Liver (tissue), 9 donors: ENCODE measurements around the gene C11orf97. TPM values are rescaled to one million over a fixed set of nuclear protein-coding genes. Genes with fewer than 3 reads are reported as not detected.

Experiments used
- DNase-seq: peaks from one replicate; pipeline ENCODE4 v3.0.0-alpha.2; 2017; ENCODE audit warnings: low spot score
- H3K27ac ChIP-seq, 2 donors: one replicate each; pipeline ENCODE4 v1.7.0; 2013; ENCODE audit warnings: inconsistent platforms in 2 of 2, low read length in 2 of 2, control low read depth in 1 of 2, low read depth in 1 of 2, mild to moderate bottlenecking in 1 of 2
- H3K27me3 ChIP-seq, 4 donors: one replicate each; pipeline versions ENCODE4 v1.6.1 to v1.7.0; 2013; ENCODE audit warnings: low read length in 3 of 4, inconsistent platforms in 1 of 4, mild to moderate bottlenecking in 1 of 4, moderate library complexity in 1 of 4; ENCODE audit not compliant: control insufficient read depth in 4 of 4, insufficient read depth in 4 of 4
- H3K36me3 ChIP-seq, 4 donors: one replicate each; pipeline versions ENCODE4 v1.6.1 to v1.7.0; 2013; ENCODE audit warnings: low read length in 3 of 4, mild to moderate bottlenecking in 3 of 4, low read depth in 1 of 4, moderate library complexity in 1 of 4; ENCODE audit not compliant: control insufficient read depth in 4 of 4, insufficient read depth in 3 of 4
- H3K4me1 ChIP-seq, 4 donors: one replicate each; pipeline versions ENCODE4 v1.6.1 to v1.7.0; 2013; ENCODE audit warnings: low read length in 3 of 4, mild to moderate bottlenecking in 3 of 4, moderate library complexity in 1 of 4; ENCODE audit not compliant: control insufficient read depth in 4 of 4, insufficient read depth in 4 of 4
- H3K4me3 ChIP-seq, 3 donors: one replicate each; pipeline versions ENCODE4 v1.6.1 to v1.7.0; 2013; ENCODE audit warnings: low read length in 3 of 3, control low read depth in 1 of 3, low read depth in 1 of 3, mild to moderate bottlenecking in 1 of 3
- H3K9ac ChIP-seq, 2 donors: one replicate each; pipeline ENCODE4 v1.7.0; 2013; ENCODE audit warnings: low read length in 2 of 2, mild to moderate bottlenecking in 2 of 2, moderate library complexity in 2 of 2, control low read depth in 1 of 2, low read depth in 1 of 2
- H3K9me3 ChIP-seq, 4 donors: one replicate each; pipeline versions ENCODE4 v1.6.1 to v1.7.0; 2013; ENCODE audit warnings: low read length in 3 of 4; ENCODE audit not compliant: control insufficient read depth in 4 of 4
- EGR1 ChIP-seq, 2 donors: IDR thresholded peaks; 2 replicates each; pipeline ENCODE4 v1.6.1; 2016 to 2018; ENCODE audit warnings: antibody characterized with exemption in 2 of 2, low read depth in 2 of 2
- FOXA1 ChIP-seq: IDR thresholded peaks from 2 replicates; pipeline ENCODE4 v1.6.1; 2016; ENCODE audit warnings: antibody characterized with exemption
- FOXA2 ChIP-seq: IDR thresholded peaks from 2 replicates; pipeline ENCODE4 v1.6.1; 2016; ENCODE audit warnings: antibody characterized with exemption
- GABPA ChIP-seq, 2 donors: IDR thresholded peaks in 1 of 2; conservative IDR thresholded peaks in 1 of 2; 2 replicates each; pipeline ENCODE4 v1.6.1; 2016; ENCODE audit warnings: antibody characterized with exemption in 2 of 2, mild to moderate bottlenecking in 1 of 2, moderate library complexity in 1 of 2
- HNF4A ChIP-seq, 2 donors: conservative IDR thresholded peaks; 2 replicates each; pipeline ENCODE4 v1.6.1; 2016; ENCODE audit warnings: antibody characterized with exemption in 2 of 2, mild to moderate bottlenecking in 2 of 2
- HNF4G ChIP-seq: IDR thresholded peaks from 2 replicates; pipeline ENCODE4 v1.6.1; 2016; ENCODE audit warnings: antibody characterized with exemption
- JUND ChIP-seq, 2 donors: IDR thresholded peaks; 2 replicates each; pipeline ENCODE4 v1.6.1; 2016; ENCODE audit warnings: antibody characterized with exemption in 2 of 2
- NR2F2 ChIP-seq: IDR thresholded peaks from 2 replicates; pipeline ENCODE4 v1.6.1; 2016; ENCODE audit warnings: antibody characterized with exemption
- RAD21 ChIP-seq, 2 donors: IDR thresholded peaks; 2 replicates each; pipeline ENCODE4 v1.6.1; 2016; ENCODE audit warnings: antibody characterized with exemption in 2 of 2, mild to moderate bottlenecking in 2 of 2
- RXRA ChIP-seq, 2 donors: IDR thresholded peaks; 2 replicates each; pipeline ENCODE4 v1.6.1; 2017 to 2018; ENCODE audit warnings: antibody characterized with exemption in 2 of 2, mild to moderate bottlenecking in 1 of 2
- SP1 ChIP-seq: IDR thresholded peaks from 2 replicates; pipeline ENCODE4 v1.6.1; 2018; ENCODE audit warnings: antibody characterized with exemption, mild to moderate bottlenecking
- TAF1 ChIP-seq: conservative IDR thresholded peaks from 2 replicates; pipeline ENCODE4 v1.6.1; 2016; ENCODE audit warnings: antibody characterized with exemption, mild to moderate bottlenecking
- YY1 ChIP-seq: IDR thresholded peaks from 2 replicates; pipeline ENCODE4 v1.6.1; 2016; ENCODE audit warnings: antibody characterized with exemption, mild to moderate bottlenecking
- WGBS: extraction: QIAGEN DNeasy Blood & Tissue Kit; methylation state at CpG from one replicate; pipeline ENCODE4 v1.1.7; 2013; 5-methylcytosine and 5-hydroxymethylcytosine counted together
- polyA plus RNA-seq, 2 donors: library from polyadenylated mRNA; stranded (reverse) in 1 of 2; unstranded in 1 of 2; fragments of 200-250 nt in 1 of 2; fragments of >200 nt in 1 of 2; fragmentation: Nextera tagmentation in 1 of 2; extraction: Ambion mirVana in 1 of 2; gene quantifications; one replicate each; pipeline versions ENCODE4 v1.2.1 to v1.2.3, GENCODE V29; 2013 to 2015
- total RNA-seq, 2 donors: library from RNA; depleted of rRNA; stranded (reverse); fragments of >200 nt; gene quantifications; one replicate each; pipeline ENCODE4 v1.2.3, GENCODE V29; 2014
- TF ChIP-seq, protein P1 (sequence below): IDR thresholded peaks from 2 replicates; pipeline ENCODE4 v1.6.1; 2016; ENCODE audit warnings: antibody characterized with exemption
- TF ChIP-seq, protein P2 (sequence below): fragments of 150-350 bp; IDR thresholded peaks from 2 replicates; pipeline ENCODE4 v1.5.1; 2017; ENCODE audit warnings: improper control_type of control experiment, low read depth, low read length; ENCODE audit not compliant: missing input control
- TF ChIP-seq, protein P3 (sequence below): IDR thresholded peaks from 2 replicates; pipeline ENCODE4 v1.6.1; 2016; ENCODE audit warnings: antibody characterized with exemption
- TF ChIP-seq, protein P4 (sequence below): IDR thresholded peaks from 2 replicates; pipeline ENCODE4 v1.6.1; 2016; ENCODE audit warnings: antibody characterized with exemption, mild to moderate bottlenecking
- donor health status: healthy.
- donor health status: healthy.
- donor health status: healthy.
- donor health status: healthy.
- donor health status: healthy.

C11orf97 gene
- total and polyA plus RNA-seq, 4 donors = 0.36 to 0.94 TPM; not detected in 2

DNA sequence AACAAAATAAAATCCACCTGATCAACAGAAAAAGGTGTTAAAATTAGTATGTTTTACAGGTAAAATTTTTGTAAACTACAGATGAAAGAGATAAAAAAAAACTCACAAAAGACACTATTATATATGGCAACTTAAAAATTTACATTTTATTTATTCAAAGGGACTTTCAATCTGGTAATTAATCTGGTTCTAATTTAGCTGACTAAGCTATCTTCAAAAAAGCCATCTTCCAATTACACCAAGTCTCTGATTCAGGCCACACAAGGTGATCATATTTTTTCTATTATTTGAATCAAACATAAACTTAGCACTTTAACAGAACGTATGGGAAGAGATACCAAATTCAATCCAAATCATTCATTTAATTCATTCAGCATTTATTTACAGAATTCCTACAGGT is 26.2 kb upstream of the C11orf97 start:
- DNase-seq = no peak
- H3K4me1 ChIP-seq = no peaks in the 10 kb centered on the region
- H3K36me3 ChIP-seq = peaks cover 8 to 32% (median 23%) of the 10 kb centered on the region in 4 donors
- H3K9ac ChIP-seq = no peak overlapping the region
- H3K27ac ChIP-seq = no peak overlapping the region
- no peak overlapping the region for H3K4me3 ChIP-seq
- no peak for TF ChIP-seq RXRA (IDR thresholded peaks at IDR 0.05)
- TF ChIP-seq, protein P1, sequence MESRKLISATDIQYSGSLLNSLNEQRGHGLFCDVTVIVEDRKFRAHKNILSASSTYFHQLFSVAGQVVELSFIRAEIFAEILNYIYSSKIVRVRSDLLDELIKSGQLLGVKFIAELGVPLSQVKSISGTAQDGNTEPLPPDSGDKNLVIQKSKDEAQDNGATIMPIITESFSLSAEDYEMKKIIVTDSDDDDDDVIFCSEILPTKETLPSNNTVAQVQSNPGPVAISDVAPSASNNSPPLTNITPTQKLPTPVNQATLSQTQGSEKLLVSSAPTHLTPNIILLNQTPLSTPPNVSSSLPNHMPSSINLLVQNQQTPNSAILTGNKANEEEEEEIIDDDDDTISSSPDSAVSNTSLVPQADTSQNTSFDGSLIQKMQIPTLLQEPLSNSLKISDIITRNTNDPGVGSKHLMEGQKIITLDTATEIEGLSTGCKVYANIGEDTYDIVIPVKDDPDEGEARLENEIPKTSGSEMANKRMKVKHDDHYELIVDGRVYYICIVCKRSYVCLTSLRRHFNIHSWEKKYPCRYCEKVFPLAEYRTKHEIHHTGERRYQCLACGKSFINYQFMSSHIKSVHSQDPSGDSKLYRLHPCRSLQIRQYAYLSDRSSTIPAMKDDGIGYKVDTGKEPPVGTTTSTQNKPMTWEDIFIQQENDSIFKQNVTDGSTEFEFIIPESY = no peak
- TF ChIP-seq, protein P2, sequence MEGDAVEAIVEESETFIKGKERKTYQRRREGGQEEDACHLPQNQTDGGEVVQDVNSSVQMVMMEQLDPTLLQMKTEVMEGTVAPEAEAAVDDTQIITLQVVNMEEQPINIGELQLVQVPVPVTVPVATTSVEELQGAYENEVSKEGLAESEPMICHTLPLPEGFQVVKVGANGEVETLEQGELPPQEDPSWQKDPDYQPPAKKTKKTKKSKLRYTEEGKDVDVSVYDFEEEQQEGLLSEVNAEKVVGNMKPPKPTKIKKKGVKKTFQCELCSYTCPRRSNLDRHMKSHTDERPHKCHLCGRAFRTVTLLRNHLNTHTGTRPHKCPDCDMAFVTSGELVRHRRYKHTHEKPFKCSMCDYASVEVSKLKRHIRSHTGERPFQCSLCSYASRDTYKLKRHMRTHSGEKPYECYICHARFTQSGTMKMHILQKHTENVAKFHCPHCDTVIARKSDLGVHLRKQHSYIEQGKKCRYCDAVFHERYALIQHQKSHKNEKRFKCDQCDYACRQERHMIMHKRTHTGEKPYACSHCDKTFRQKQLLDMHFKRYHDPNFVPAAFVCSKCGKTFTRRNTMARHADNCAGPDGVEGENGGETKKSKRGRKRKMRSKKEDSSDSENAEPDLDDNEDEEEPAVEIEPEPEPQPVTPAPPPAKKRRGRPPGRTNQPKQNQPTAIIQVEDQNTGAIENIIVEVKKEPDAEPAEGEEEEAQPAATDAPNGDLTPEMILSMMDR = no peak
- no peak for TF ChIP-seq FOXA2
- TF ChIP-seq EGR1 (IDR thresholded peaks at IDR 0.05; ENCODE audit: low read depth in 2 of 2) = no peak
- TF ChIP-seq, protein P3, sequence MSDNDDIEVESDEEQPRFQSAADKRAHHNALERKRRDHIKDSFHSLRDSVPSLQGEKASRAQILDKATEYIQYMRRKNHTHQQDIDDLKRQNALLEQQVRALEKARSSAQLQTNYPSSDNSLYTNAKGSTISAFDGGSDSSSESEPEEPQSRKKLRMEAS = no peak
- no peak for TF ChIP-seq JUND (IDR thresholded peaks at IDR 0.05)
- no peak for TF ChIP-seq GABPA (IDR thresholded peaks at IDR 0.05 in 1 of 2, conservative IDR thresholded peaks at IDR 0.05 in 1 of 2)
- no peak for TF ChIP-seq TAF1
- no peak for TF ChIP-seq NR2F2
- TF ChIP-seq YY1 = no peak
- TF ChIP-seq FOXA1 = no peak
- no peak for TF ChIP-seq HNF4A (conservative IDR thresholded peaks at IDR 0.05)
- TF ChIP-seq HNF4G = no peak
- TF ChIP-seq RAD21 (IDR thresholded peaks at IDR 0.05) = no peak
- TF ChIP-seq, protein P4, sequence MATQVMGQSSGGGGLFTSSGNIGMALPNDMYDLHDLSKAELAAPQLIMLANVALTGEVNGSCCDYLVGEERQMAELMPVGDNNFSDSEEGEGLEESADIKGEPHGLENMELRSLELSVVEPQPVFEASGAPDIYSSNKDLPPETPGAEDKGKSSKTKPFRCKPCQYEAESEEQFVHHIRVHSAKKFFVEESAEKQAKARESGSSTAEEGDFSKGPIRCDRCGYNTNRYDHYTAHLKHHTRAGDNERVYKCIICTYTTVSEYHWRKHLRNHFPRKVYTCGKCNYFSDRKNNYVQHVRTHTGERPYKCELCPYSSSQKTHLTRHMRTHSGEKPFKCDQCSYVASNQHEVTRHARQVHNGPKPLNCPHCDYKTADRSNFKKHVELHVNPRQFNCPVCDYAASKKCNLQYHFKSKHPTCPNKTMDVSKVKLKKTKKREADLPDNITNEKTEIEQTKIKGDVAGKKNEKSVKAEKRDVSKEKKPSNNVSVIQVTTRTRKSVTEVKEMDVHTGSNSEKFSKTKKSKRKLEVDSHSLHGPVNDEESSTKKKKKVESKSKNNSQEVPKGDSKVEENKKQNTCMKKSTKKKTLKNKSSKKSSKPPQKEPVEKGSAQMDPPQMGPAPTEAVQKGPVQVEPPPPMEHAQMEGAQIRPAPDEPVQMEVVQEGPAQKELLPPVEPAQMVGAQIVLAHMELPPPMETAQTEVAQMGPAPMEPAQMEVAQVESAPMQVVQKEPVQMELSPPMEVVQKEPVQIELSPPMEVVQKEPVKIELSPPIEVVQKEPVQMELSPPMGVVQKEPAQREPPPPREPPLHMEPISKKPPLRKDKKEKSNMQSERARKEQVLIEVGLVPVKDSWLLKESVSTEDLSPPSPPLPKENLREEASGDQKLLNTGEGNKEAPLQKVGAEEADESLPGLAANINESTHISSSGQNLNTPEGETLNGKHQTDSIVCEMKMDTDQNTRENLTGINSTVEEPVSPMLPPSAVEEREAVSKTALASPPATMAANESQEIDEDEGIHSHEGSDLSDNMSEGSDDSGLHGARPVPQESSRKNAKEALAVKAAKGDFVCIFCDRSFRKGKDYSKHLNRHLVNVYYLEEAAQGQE = no peak
- no peak for TF ChIP-seq SP1
- no peaks in the 10 kb centered on the region for H3K9me3 ChIP-seq
- H3K27me3 ChIP-seq = no peaks in the 10 kb centered on the region
- WGBS = 96% methylated on average over 1 of the region's 1 CpG
